RWPE1 (cell line): Measurements from ENCODE around the gene CASP4.

Experiments
- CTCF ChIA-PET: fragments of 350-600 bp; sonication (Branson Sonifier 250); formaldehyde crosslinking; extraction: SDS; loops from one replicate; lab custom pipeline; 2021; lab: Yijun Ruan, JAX
- POLR2A ChIA-PET: fragments of 400-600 bp; formaldehyde crosslinking; extraction: SDS; loops from one replicate; lab custom pipeline; 2020; ENCODE audit warnings: antibody characterized with exemption; ENCODE audit not compliant: low non-redundant PET; lab: Yijun Ruan, JAX
- DNase-seq: peaks from one replicate; pipeline ENCODE4 v3.0.0; 2012; ENCODE audit warnings: low spot score
- H3K27ac ChIP-seq: fragments of 450-650 bp; 2 replicates; pipeline ENCODE4 v1.5.1; 2017
- TF ChIP-seq, protein P1 (sequence below): fragments of 450-650 bp; conservative IDR thresholded peaks from 2 replicates; pipeline ENCODE4 v1.5.1; 2017; ENCODE audit warnings: low read depth, mild to moderate bottlenecking

CASP4 gene

DNA sequence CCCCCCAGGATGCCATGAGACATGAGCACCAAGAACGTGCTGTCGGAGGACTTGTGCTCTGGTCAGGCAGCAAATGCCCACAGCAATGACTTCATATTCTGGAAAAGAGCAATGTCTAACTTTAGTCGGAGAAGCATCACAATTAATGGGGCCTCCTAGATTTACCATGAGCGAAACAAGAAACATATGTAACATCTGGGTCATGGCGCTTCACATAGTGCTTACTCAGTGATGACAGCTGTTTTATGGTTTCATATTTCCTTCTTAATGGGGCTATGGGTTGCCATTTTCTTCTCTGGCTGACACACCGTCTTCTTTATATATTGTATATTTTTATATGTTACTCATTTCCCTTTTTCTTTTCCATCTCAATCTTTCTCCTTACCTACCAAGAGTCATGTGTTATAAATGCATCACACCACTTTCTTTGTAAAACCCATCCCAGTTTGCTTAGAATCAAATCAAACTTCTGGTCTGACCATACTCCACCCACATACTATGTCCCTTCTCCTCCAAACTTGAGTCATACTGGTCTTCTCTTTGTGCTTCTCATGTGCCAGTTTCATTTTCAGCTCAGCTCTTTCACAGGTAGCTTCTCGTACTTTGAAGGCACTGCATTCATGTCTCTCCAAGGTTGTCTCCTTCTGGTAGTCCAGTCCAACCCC, 60.7 kb downstream of the CASP4 start:
- ChIA-PET CTCF (no interaction called here), POLR2A (no interaction called here)
- H3K27ac ChIP-seq = no peak overlapping the region
- DNase-seq = no peak
- TF ChIP-seq, protein P1, sequence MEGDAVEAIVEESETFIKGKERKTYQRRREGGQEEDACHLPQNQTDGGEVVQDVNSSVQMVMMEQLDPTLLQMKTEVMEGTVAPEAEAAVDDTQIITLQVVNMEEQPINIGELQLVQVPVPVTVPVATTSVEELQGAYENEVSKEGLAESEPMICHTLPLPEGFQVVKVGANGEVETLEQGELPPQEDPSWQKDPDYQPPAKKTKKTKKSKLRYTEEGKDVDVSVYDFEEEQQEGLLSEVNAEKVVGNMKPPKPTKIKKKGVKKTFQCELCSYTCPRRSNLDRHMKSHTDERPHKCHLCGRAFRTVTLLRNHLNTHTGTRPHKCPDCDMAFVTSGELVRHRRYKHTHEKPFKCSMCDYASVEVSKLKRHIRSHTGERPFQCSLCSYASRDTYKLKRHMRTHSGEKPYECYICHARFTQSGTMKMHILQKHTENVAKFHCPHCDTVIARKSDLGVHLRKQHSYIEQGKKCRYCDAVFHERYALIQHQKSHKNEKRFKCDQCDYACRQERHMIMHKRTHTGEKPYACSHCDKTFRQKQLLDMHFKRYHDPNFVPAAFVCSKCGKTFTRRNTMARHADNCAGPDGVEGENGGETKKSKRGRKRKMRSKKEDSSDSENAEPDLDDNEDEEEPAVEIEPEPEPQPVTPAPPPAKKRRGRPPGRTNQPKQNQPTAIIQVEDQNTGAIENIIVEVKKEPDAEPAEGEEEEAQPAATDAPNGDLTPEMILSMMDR = no peak

DNA sequence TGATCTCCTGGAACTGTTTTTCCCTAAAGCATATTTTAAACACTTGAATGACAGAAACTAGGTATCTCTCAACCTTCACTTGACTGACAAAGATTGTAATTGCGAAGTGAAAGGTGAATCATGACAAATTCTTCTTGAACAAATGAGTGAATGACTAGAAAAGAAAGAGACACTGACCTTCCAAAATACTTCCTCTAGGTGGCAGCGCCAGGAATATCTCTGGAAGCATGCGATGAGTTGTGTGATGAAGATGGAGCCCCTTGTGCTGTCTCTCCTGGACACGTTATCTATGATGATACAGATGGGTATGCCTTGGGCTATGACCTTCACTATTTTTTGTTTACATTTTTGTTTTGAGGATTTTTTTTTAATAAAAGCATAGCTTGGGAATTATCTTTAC, 63.1 kb downstream of the CASP4 start:
- no peak for DNase-seq
- ChIA-PET POLR2A (no interaction called here), CTCF (interaction anchor here (0.6 kb wide), 1 partner anchor 965 kb away, joined by 4 read pairs; no protein-coding TSS in a partner anchor)
- TF ChIP-seq, protein P1 = no peak
- no peak overlapping the region for H3K27ac ChIP-seq

DNA sequence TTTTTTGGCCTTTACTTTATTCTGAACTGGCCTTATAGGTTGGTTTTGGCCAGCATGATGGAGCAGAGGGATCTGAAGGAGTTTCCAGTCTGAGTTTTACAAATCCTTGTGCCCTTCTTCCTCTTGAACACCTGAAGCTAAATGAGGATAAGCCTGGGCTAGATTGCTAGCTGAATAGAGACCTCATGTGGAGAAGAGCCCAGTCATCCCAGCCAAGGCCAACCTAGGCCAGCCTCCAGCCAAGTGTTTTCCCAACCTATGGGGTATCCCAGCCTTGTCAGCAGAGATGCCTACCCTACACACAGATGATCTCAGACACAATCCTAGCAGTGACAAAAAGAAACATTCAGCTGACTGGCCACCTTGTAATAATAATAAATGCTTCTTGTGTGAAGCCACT, 69.1 kb downstream of the CASP4 start:
- no peak for DNase-seq
- H3K27ac ChIP-seq = no peak overlapping the region
- ChIA-PET POLR2A (no interaction called here), CTCF (no interaction called here)
- TF ChIP-seq, protein P1 = no peak

DNA sequence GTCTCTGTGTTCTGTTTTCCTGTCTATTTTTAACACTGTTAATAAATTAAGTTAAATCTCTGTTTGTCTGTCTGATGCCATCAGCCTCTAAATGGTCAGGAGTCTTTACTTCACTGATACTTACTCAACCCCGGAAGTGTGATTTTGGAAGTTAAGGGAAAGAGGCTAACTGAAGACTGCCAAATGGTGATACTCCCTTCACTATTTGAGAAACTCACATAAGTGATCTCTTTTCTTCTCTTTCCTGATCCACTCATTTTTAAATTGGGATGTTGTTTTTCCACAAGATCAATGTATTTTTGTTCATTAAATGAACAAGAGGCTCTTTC, 69.7 kb downstream of the CASP4 start:
- TF ChIP-seq, protein P1 = no peak
- DNase-seq = no peak
- CTCF ChIA-PET = no interaction called here
- no peak overlapping the region for H3K27ac ChIP-seq
- POLR2A ChIA-PET = no interaction called here

DNA sequence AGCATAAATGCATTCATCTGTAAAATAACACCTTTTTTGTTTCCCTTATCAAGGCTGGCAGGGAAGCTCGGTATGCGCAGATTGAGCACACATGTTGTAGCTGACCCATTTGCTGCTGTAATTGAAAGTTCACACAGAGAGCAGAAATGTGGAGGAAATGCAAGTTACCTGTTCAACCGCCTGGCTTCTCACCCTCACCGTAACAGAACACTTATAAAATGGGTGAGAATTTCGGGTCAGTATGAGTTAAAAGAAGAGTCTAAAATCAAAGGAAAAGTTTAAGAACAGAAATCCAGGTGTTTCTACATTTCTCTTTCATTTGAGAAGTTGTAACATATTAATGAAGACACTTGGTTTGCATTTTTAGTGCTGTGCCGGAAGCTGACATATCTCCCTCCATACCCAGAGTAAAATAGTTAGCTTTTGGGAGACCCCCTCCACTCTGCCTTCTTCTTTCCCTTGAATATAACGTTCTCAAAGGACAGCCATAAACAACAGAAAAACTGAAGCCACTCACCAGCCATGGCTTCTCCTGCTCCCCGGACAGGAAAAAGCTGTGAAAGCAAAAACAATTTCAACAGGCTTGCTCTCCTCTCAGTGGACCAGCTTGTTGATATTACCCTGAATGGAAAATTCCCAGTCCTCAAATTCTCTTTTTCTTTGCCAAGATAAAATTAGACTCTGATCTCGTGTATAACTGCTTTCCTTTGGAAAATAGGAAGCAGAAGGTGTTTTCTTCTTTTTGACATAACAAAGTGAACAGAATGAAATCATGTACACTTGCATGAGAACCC, 70.3 kb downstream of the CASP4 start, which contains the start of gene CASP12:
CASP12 (minus strand) TSS at position 570 of the 794 bp plus-strand sequence.
- no peak for DNase-seq
- CTCF ChIA-PET = no interaction called here

DNA sequence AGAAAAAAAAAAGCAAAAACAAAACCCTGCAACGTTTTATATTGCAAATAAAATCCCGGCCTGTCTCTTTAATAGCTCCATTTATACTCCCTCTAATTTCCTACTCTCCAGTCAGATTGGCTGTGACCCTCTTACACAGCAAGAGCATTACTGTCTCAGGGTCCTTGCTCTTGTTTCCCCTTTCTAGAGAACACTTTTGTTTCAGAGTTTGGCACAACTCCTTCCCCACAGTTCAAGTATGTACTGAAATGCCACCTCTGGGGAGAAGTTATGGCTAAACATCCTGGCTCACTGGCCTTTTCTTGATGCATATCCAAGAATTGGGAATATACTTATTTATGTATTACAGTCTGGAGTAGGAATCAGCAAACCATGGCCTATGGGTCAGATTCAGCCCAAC, 72.7 kb downstream of the CASP4 start:
- CTCF ChIA-PET = no interaction called here
- no peak overlapping the region for H3K27ac ChIP-seq
- TF ChIP-seq, protein P1 = no peak
- POLR2A ChIA-PET = no interaction called here
- no peak for DNase-seq

More for the DNA sequence above, 70.3 kb downstream of the CASP4 start, which contains the start of gene CASP12:
- POLR2A ChIA-PET = no interaction called here
- TF ChIP-seq, protein P1 = no peak
- no peak within 1 kb of the TSS for H3K27ac ChIP-seq
